Measurements from ENCODE around the gene STARD13. TPM values are rescaled to one million over a fixed set of nuclear protein-coding genes. Genes with fewer than 3 reads are reported as not detected.

The STARD13 gene
- total RNA-seq, 1 experiment from 2014 or later: 9.1 TPM

DNA sequence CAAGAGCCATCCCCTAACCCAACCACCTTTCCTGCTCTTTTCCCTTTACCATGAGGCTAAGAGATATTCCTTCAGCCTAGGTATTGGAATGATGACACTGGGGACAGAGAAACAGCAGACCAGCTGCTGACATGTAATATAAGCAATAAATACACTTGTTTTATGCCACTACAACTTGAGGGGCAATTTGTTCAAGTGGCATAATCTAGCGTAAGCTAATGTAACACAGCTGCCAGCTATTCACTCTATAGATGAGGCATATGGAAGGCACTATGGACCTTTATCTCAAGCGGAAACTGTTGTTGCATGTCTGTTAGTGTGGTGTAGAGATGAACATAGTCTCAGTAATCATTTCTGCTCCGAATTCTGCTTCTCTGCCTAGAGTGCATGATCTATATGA, 111.1 kb downstream of the STARD13 start:
- ChIA-PET POLR2A (no interaction called here), CTCF (interaction anchor here (0.6 kb wide), 1 partner anchor 434 kb away, joined by 5 read pairs; no protein-coding TSS in a partner anchor)
- no peak overlapping the region for H3K4me3 Mint-ChIP-seq (ENCODE audit: unreplicated experiment)
- Histone ChIP-seq H3K36me3 (ENCODE audit: control insufficient read depth, insufficient read depth, low read length) (no peaks in the 10 kb centered on the region), H3K9me3 (no peaks in the 10 kb centered on the region), H3K4me3 (ENCODE audit: low read depth, low read length) (no peak overlapping the region), H3K27me3 (replicated peaks; ENCODE audit: control insufficient read depth, insufficient read depth, low read length) (no peaks in the 10 kb centered on the region), H3K4me1 (no peaks in the 10 kb centered on the region)
- H3K27ac Mint-ChIP-seq (ENCODE audit: unreplicated experiment): no peak overlapping the region
- no peaks in the 10 kb centered on the region for H3K9me3 Mint-ChIP-seq (ENCODE audit: unreplicated experiment)
- DNase-seq: no peak
- H3K4me1 Mint-ChIP-seq (ENCODE audit: low read depth, unreplicated experiment): no peaks in the 10 kb centered on the region
- no TSS peak for BruUV-seq (replicated peaks)
- no peak for TF ChIP-seq CTCF (IDR thresholded peaks at IDR 0.05; ENCODE audit: insufficient read depth in 1 of 2, low read depth in 1 of 2, low read length in 1 of 2, severe bottlenecking in 1 of 2, unreplicated experiment in 1 of 2)
- intact Hi-C loops (cut with micrococcal nuclease; ENCODE audit: unreplicated experiment): no loop called here
- no peaks in the 10 kb centered on the region for H3K36me3 Mint-ChIP-seq (ENCODE audit: insufficient read depth, unreplicated experiment)
- H3K27me3 Mint-ChIP-seq (ENCODE audit: insufficient read depth, unreplicated experiment): no peaks in the 10 kb centered on the region

- Histone ChIP-seq H3K4me3 (ENCODE audit: low read depth, low read length) (no peak overlapping the region), H3K4me1 (no peaks in the 10 kb centered on the region), H3K9me3 (no peaks in the 10 kb centered on the region), H3K36me3 (ENCODE audit: control insufficient read depth, insufficient read depth, low read length) (no peaks in the 10 kb centered on the region), H3K27me3 (replicated peaks; ENCODE audit: control insufficient read depth, insufficient read depth, low read length) (no peaks in the 10 kb centered on the region)
- TF ChIP-seq CTCF (IDR thresholded peaks at IDR 0.05; ENCODE audit: insufficient read depth in 1 of 2, low read depth in 1 of 2, low read length in 1 of 2, severe bottlenecking in 1 of 2, unreplicated experiment in 1 of 2): no peak
- no peaks in the 10 kb centered on the region for H3K27me3 Mint-ChIP-seq (ENCODE audit: insufficient read depth, unreplicated experiment)
- H3K9me3 Mint-ChIP-seq (ENCODE audit: unreplicated experiment): no peaks in the 10 kb centered on the region
- DNase-seq: no peak
- no peak overlapping the region for H3K4me3 Mint-ChIP-seq (ENCODE audit: unreplicated experiment)
- no peaks in the 10 kb centered on the region for H3K36me3 Mint-ChIP-seq (ENCODE audit: insufficient read depth, unreplicated experiment)
- ChIA-PET POLR2A (no interaction called here), CTCF (no interaction called here)
- intact Hi-C loops (cut with micrococcal nuclease; ENCODE audit: unreplicated experiment): no loop called here
- BruUV-seq (replicated peaks): no TSS peak
- no peak overlapping the region for H3K27ac Mint-ChIP-seq (ENCODE audit: unreplicated experiment)
- no peaks in the 10 kb centered on the region for H3K4me1 Mint-ChIP-seq (ENCODE audit: low read depth, unreplicated experiment)
These were observed 112.6 kb downstream of the STARD13 start for GRCh38 chr13:33172911-33173310.

GRCh38 chr13:33172400-33172799, 113.2 kb downstream of the STARD13 start:
- Mint-ChIP-seq H3K9me3 (ENCODE audit: unreplicated experiment) (no peaks in the 10 kb centered on the region), H3K27me3 (ENCODE audit: insufficient read depth, unreplicated experiment) (no peaks in the 10 kb centered on the region), H3K4me1 (ENCODE audit: low read depth, unreplicated experiment) (no peaks in the 10 kb centered on the region), H3K4me3 (ENCODE audit: unreplicated experiment) (no peak overlapping the region), H3K36me3 (ENCODE audit: insufficient read depth, unreplicated experiment) (no peaks in the 10 kb centered on the region), H3K27ac (ENCODE audit: unreplicated experiment) (no peak overlapping the region)
- no peaks in the 10 kb centered on the region for H3K36me3 ChIP-seq (ENCODE audit: control insufficient read depth, insufficient read depth, low read length)
- no peaks in the 10 kb centered on the region for H3K9me3 ChIP-seq
- TF ChIP-seq CTCF (IDR thresholded peaks at IDR 0.05; ENCODE audit: insufficient read depth in 1 of 2, low read depth in 1 of 2, low read length in 1 of 2, severe bottlenecking in 1 of 2, unreplicated experiment in 1 of 2): no peak
- ChIA-PET POLR2A (no interaction called here), CTCF (no interaction called here)
- no peak for DNase-seq
- H3K4me1 ChIP-seq: no peaks in the 10 kb centered on the region
- intact Hi-C loops (cut with micrococcal nuclease; ENCODE audit: unreplicated experiment): no loop called here
- no peaks in the 10 kb centered on the region for H3K27me3 ChIP-seq (replicated peaks; ENCODE audit: control insufficient read depth, insufficient read depth, low read length)
- no TSS peak for BruUV-seq (replicated peaks)
- H3K4me3 ChIP-seq (ENCODE audit: low read depth, low read length): no peak overlapping the region

Data from Caco-2 (cell line).